Suprapubic skin (tissue), 4 donors: ENCODE data around the gene GPX3.

Experiments used
- POLR2A ChIP-seq, 2 donors: fragments of 450-650 bp; IDR thresholded peaks; one replicate each; pipeline ENCODE4 v1.6.1; 2017; ENCODE audit warnings: antibody characterized with exemption in 2 of 2, mild to moderate bottlenecking in 2 of 2, moderate library complexity in 2 of 2
- POLR2AphosphoS5 ChIP-seq, 3 donors: sonication (generic); formaldehyde crosslinking; IDR thresholded peaks; one replicate each; pipeline ENCODE4 v1.6.1; 2017; ENCODE audit warnings: antibody characterized with exemption in 3 of 3
- TF ChIP-seq, protein P1 (sequence below), 2 donors: fragments of 200-600 bp in 1 of 2; fragments of 450-650 bp in 1 of 2; sonication (generic) in 1 of 2; IDR thresholded peaks; one replicate each; pipeline ENCODE4 v1.5.1; 2016 to 2019; ENCODE audit warnings: antibody characterized with exemption in 2 of 2, mild to moderate bottlenecking in 1 of 2, moderate library complexity in 1 of 2

DNA sequence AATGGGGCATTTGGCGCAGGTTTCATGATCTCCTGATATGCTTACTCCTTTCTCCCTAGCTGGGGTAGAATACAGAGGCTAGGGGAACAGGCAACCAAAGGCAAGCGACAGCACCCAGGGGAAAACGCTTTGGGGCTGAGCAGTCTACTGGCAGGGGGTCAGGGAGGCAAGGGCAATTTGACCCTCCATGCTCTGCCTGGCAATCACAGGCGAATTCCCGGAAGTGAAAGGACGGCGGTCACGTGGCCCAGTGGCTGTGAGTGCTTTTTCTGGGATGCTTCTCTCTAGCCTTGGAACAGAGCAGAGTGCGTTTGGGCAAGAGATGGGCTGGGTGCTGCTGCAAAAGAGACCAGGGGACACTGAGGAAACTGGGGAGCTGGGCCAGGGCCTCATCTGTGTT is 5.7 kb downstream of the GPX3 start:
- TF ChIP-seq, protein P1, sequence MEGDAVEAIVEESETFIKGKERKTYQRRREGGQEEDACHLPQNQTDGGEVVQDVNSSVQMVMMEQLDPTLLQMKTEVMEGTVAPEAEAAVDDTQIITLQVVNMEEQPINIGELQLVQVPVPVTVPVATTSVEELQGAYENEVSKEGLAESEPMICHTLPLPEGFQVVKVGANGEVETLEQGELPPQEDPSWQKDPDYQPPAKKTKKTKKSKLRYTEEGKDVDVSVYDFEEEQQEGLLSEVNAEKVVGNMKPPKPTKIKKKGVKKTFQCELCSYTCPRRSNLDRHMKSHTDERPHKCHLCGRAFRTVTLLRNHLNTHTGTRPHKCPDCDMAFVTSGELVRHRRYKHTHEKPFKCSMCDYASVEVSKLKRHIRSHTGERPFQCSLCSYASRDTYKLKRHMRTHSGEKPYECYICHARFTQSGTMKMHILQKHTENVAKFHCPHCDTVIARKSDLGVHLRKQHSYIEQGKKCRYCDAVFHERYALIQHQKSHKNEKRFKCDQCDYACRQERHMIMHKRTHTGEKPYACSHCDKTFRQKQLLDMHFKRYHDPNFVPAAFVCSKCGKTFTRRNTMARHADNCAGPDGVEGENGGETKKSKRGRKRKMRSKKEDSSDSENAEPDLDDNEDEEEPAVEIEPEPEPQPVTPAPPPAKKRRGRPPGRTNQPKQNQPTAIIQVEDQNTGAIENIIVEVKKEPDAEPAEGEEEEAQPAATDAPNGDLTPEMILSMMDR (IDR thresholded peaks at IDR 0.05) = no peak
- no peak for TF ChIP-seq POLR2A (IDR thresholded peaks at IDR 0.05)
- TF ChIP-seq POLR2AphosphoS5 (IDR thresholded peaks at IDR 0.05) = no peak
